Prostate gland (tissue), 2 donors: ENCODE data around the gene CAV1. TPM values are rescaled to one million over a fixed set of nuclear protein-coding genes. Genes with fewer than 3 reads are reported as not detected.

ENCODE experiments used
- DNase-seq: peaks from one replicate; pipeline ENCODE4 v3.0.0-alpha.2; 2019; ENCODE audit warnings: low spot score
- H3K27ac ChIP-seq, 2 donors: fragments of 200-600 bp; sonication (generic); 2 replicates each; pipeline ENCODE4 v1.5.1; 2017 to 2019
- H3K27me3 ChIP-seq: fragments of 200-600 bp; sonication (generic); replicated peaks from 2 replicates; pipeline ENCODE4 v1.5.1; 2019; ENCODE audit not compliant: insufficient read depth
- H3K36me3 ChIP-seq, 2 donors: fragments of 200-600 bp; sonication (generic); 1 replicate in 1 of 2; 2 replicates in 1 of 2; pipeline versions ENCODE4 v1.5.1 to v1.8.1; 2017 to 2019
- H3K4me1 ChIP-seq: fragments of 200-600 bp; sonication (generic); replicated peaks from 2 replicates; pipeline ENCODE4 v1.5.1; 2019
- H3K4me3 ChIP-seq, 2 donors: fragments of 200-600 bp; sonication (generic); 2 replicates each; pipeline ENCODE4 v1.5.1; 2017 to 2019
- H3K9me3 ChIP-seq: fragments of 200-600 bp; sonication (generic); 2 replicates; pipeline ENCODE4 v1.5.1; 2017
- CTCF ChIP-seq, 4 experiments: fragments of 200-600 bp in 2 of 4; fragments of 450-650 bp in 2 of 4; sonication (generic) in 2 of 4; IDR thresholded peaks; 1 replicate in 3 of 4; 2 replicates in 1 of 4; pipeline ENCODE4 v1.5.1; 2016 to 2019; ENCODE audit warnings: antibody characterized with exemption in 4 of 4, mild to moderate bottlenecking in 2 of 4, moderate library complexity in 2 of 4
- POLR2A ChIP-seq: fragments of 450-650 bp; IDR thresholded peaks from one replicate; pipeline ENCODE4 v1.6.1; 2016; ENCODE audit warnings: antibody characterized with exemption, mild to moderate bottlenecking
- POLR2AphosphoS5 ChIP-seq: sonication (generic); formaldehyde crosslinking; IDR thresholded peaks from one replicate; pipeline ENCODE4 v1.6.1; 2017; ENCODE audit warnings: antibody characterized with exemption
- WGBS: methylation state at CpG from one replicate; pipeline ENCODE4 v1.1.5; 2018; 5-methylcytosine and 5-hydroxymethylcytosine counted together
- intact Hi-C: fragments of 100-400 bp; cut with DNase I; formaldehyde crosslinking; loops from one replicate; pipeline ENCODE4 v1.14.2; 2022
- total RNA-seq, 2 donors: library from RNA; depleted of rRNA; stranded (reverse); fragments of >200 nt; gene quantifications; one replicate each; pipeline ENCODE4 v1.1.0, GENCODE V29; 2016

CAV1 gene
- total RNA-seq, 2 donors from 2014 or later, result 54.0 to 114 TPM

- Histone ChIP-seq H3K4me3 (no peak overlapping the region), H3K4me1 (no peaks in the 10 kb centered on the region), H3K36me3 (no peaks in the 10 kb centered on the region), H3K9me3 (no peaks in the 10 kb centered on the region), H3K27ac (no peak overlapping the region), H3K27me3 (no peaks in the 10 kb centered on the region)
- DNase-seq, result no peak
- TF ChIP-seq CTCF (IDR thresholded peaks at IDR 0.05), result no peak
- TF ChIP-seq POLR2AphosphoS5, result no peak
- TF ChIP-seq POLR2A, result no peak
- WGBS, result 77% methylated on average over 4 of the region's 4 CpGs
- intact Hi-C loops, result no loop called here
Measured at GRCh38 chr7:116554911-116555310, 30.1 kb downstream of the CAV1 start.

GRCh38 chr7:116557066-116557585 lies 32.3 kb downstream of the CAV1 start:
- Histone ChIP-seq H3K4me1 (no peaks in the 10 kb centered on the region), H3K4me3 (no peak overlapping the region), H3K27me3 (no peaks in the 10 kb centered on the region), H3K36me3 (no peaks in the 10 kb centered on the region), H3K27ac (no peak overlapping the region), H3K9me3 (no peaks in the 10 kb centered on the region)
- DNase-seq, result no peak
- TF ChIP-seq POLR2AphosphoS5 (no peak), CTCF (IDR thresholded peaks at IDR 0.05) (no peak)
- 56% methylated on average over 3 of the region's 3 CpGs for WGBS
- intact Hi-C loops, result no loop called here

- H3K27ac ChIP-seq, result no peak overlapping the region
- WGBS, result 87% methylated on average over 4 of the region's 4 CpGs
- H3K4me1 ChIP-seq, result no peaks in the 10 kb centered on the region
- intact Hi-C loops, result no loop called here
- DNase-seq, result no peak
- H3K9me3 ChIP-seq, result no peaks in the 10 kb centered on the region
- no peak overlapping the region for H3K4me3 ChIP-seq
- no peaks in the 10 kb centered on the region for H3K36me3 ChIP-seq
- no peak for TF ChIP-seq POLR2A
- no peak for TF ChIP-seq CTCF (IDR thresholded peaks at IDR 0.05)
- TF ChIP-seq POLR2AphosphoS5, result no peak
- no peaks in the 10 kb centered on the region for H3K27me3 ChIP-seq
Measured at GRCh38 chr7:116557901-116558300, 33.1 kb downstream of the CAV1 start.

GRCh38 chr7:116560021-116560970 lies 35.5 kb downstream of the CAV1 start:
- H3K36me3 ChIP-seq, result no peaks in the 10 kb centered on the region
- no peak overlapping the region for H3K4me3 ChIP-seq
- no peaks in the 10 kb centered on the region for H3K27me3 ChIP-seq
- H3K4me1 ChIP-seq, result no peaks in the 10 kb centered on the region
- intact Hi-C loops, result no loop called here
- no peak for TF ChIP-seq CTCF (IDR thresholded peaks at IDR 0.05)
- no peak for TF ChIP-seq POLR2A
- no peak for TF ChIP-seq POLR2AphosphoS5
- no peak overlapping the region for H3K27ac ChIP-seq
- no peak for DNase-seq
- 66% methylated on average over 7 of the region's 7 CpGs for WGBS
- H3K9me3 ChIP-seq, result no peaks in the 10 kb centered on the region
